H1 (cell line): ENCODE results near the gene MED17. TPM values are rescaled to one million over a fixed set of nuclear protein-coding genes. Genes with fewer than 3 reads are reported as not detected.

Experiments
- CTCF ChIA-PET: fragments of 300-600 bp; sonication (Branson Sonifier 250); formaldehyde crosslinking; loops from one replicate; lab custom pipeline; 2021; ENCODE audit not compliant: partially characterized antibody; lab: Charles Lee
- POLR2A ChIA-PET: fragments of 300-600 bp; sonication (Branson Sonifier 250); formaldehyde crosslinking; loops from one replicate; lab custom pipeline; 2021; ENCODE audit warnings: inconsistent platforms; ENCODE audit not compliant: partially characterized antibody; lab: Charles Lee
- DNase-seq, 2 experiments: peaks; one replicate each; pipeline versions ENCODE4 v3.0.0 to v3.0.0-alpha.2; 2010 to 2022; ENCODE audit warnings: low spot score in 2 of 2, low read depth in 1 of 2, mixed read lengths in 1 of 2
- FAIRE-seq: peaks from 2 replicates; lab custom pipeline; 2011; peaks lifted over from hg19 to GRCh38; lab: Jason Lieb, UNC
- H2AFZ ChIP-seq: 2 replicates; pipeline ENCODE4 v1.8.1; 2012; ENCODE audit warnings: low read length, inconsistent platforms
- H2AK5ac ChIP-seq: 2 replicates; pipeline ENCODE4 v1.6.1; 2013; ENCODE audit warnings: low read depth, low read length
- H2BK120ac ChIP-seq: replicated peaks from 2 replicates; pipeline ENCODE3; 2013; ENCODE audit warnings: low read depth, low read length, inconsistent platforms
- H2BK12ac ChIP-seq: 2 replicates; pipeline ENCODE4 v1.6.1; 2013; ENCODE audit warnings: low read depth, low read length
- H2BK15ac ChIP-seq: 2 replicates; pipeline ENCODE4 v1.6.1; 2013; ENCODE audit warnings: low read length
- H2BK20ac ChIP-seq: 2 replicates; pipeline ENCODE4 v1.6.1; 2013; ENCODE audit warnings: low read length
- H2BK5ac ChIP-seq: 2 replicates; pipeline ENCODE4 v1.6.1; 2013; ENCODE audit warnings: low read depth, low read length
- H3K14ac ChIP-seq: 2 replicates; pipeline ENCODE4 v1.6.1; 2013; ENCODE audit warnings: inconsistent platforms; ENCODE audit not compliant: insufficient read length
- H3K18ac ChIP-seq: 2 replicates; pipeline ENCODE4 v1.6.1; 2013; ENCODE audit warnings: low read length; ENCODE audit errors: extremely low read depth
- H3K23ac ChIP-seq: 2 replicates; pipeline ENCODE4 v1.6.1; 2013; ENCODE audit warnings: inconsistent platforms; ENCODE audit not compliant: insufficient read length
- H3K23me2 ChIP-seq: 2 replicates; pipeline ENCODE4 v1.6.1; 2013; ENCODE audit warnings: low read depth, low read length
- H3K27ac ChIP-seq: 2 replicates; pipeline ENCODE4 v1.6.1; 2011; ENCODE audit warnings: low read depth, low read length, inconsistent platforms
- H3K27me3 ChIP-seq, 4 experiments: replicated peaks in 1 of 4; 1 replicate in 1 of 4; 2 replicates in 3 of 4; pipeline versions ENCODE4 v1.6.1 to v1.8.1; 2011 to 2013; ENCODE audit warnings: low read length in 3 of 4, mild to moderate bottlenecking in 3 of 4, inconsistent platforms in 2 of 4, mixed read lengths in 2 of 4, moderate library complexity in 1 of 4; ENCODE audit not compliant: control insufficient read depth in 3 of 4, insufficient read depth in 3 of 4; ENCODE audit errors: extremely low read depth in 1 of 4
- H3K36me3 ChIP-seq, 4 experiments: 2 replicates each; pipeline versions ENCODE4 v1.6.1 to v1.8.1; 2011 to 2013; ENCODE audit warnings: mild to moderate bottlenecking in 4 of 4, low read length in 3 of 4, moderate library complexity in 2 of 4, control low read depth in 1 of 4, inconsistent platforms in 1 of 4; ENCODE audit not compliant: insufficient read depth in 4 of 4, control insufficient read depth in 2 of 4
- H3K4ac ChIP-seq: replicated peaks from 2 replicates; pipeline ENCODE3; 2013; ENCODE audit warnings: low read length, low read depth, mixed read lengths, inconsistent platforms; ENCODE audit not compliant: insufficient read length
- H3K4me1 ChIP-seq, 4 experiments: replicated peaks in 1 of 4; 1 replicate in 1 of 4; 2 replicates in 3 of 4; pipeline versions ENCODE4 v1.6.1 to v1.8.1; 2011 to 2013; ENCODE audit warnings: low read length in 3 of 4, inconsistent platforms in 2 of 4, mixed read lengths in 1 of 4; ENCODE audit not compliant: insufficient read depth in 4 of 4, control insufficient read depth in 3 of 4
- H3K4me2 ChIP-seq, 2 experiments: 2 replicates each; pipeline versions ENCODE4 v1.6.1 to v1.8.1; 2011 to 2013; ENCODE audit warnings: low read depth in 2 of 2, low read length in 2 of 2, control low read depth in 1 of 2, inconsistent platforms in 1 of 2, mild to moderate bottlenecking in 1 of 2; ENCODE audit not compliant: insufficient read depth in 1 of 2
- H3K4me3 ChIP-seq, 4 experiments: fragments of 200-600, 300-600 bp in 1 of 4; sonication (generic), shearing (Covaris generic), sonication (Bioruptor Twin) in 1 of 4; 2 replicates each; pipeline versions ENCODE4 v1.5.1 to v1.8.1; 2011 to 2016; ENCODE audit warnings: low read length in 4 of 4, low read depth in 3 of 4, control low read depth in 2 of 4, inconsistent platforms in 2 of 4, mild to moderate bottlenecking in 2 of 4, mixed read lengths in 1 of 4, moderate library complexity in 1 of 4; ENCODE audit not compliant: insufficient read depth in 2 of 4; ENCODE audit errors: extremely low read depth in 1 of 4
- H3K56ac ChIP-seq: replicated peaks from 2 replicates; pipeline ENCODE3; 2013; ENCODE audit warnings: low read depth, mild to moderate bottlenecking, mixed read lengths, low read length, inconsistent platforms; ENCODE audit not compliant: insufficient read length
- H3K79me1 ChIP-seq: 2 replicates; pipeline ENCODE4 v1.6.1; 2013; ENCODE audit warnings: low read depth, low read length, control low read depth
- H3K79me2 ChIP-seq, 2 experiments: 2 replicates each; pipeline versions ENCODE4 v1.6.1 to v1.8.1; 2012 to 2013; ENCODE audit warnings: low read length in 2 of 2, mild to moderate bottlenecking in 2 of 2, inconsistent platforms in 1 of 2; ENCODE audit not compliant: insufficient read depth in 2 of 2, control insufficient read depth in 1 of 2
- H3K9ac ChIP-seq, 4 experiments: replicated peaks in 1 of 4; 1 replicate in 1 of 4; 2 replicates in 3 of 4; pipeline versions ENCODE4 v1.6.1 to v1.8.1; 2011 to 2013; ENCODE audit warnings: low read depth in 3 of 4, low read length in 3 of 4, control low read depth in 2 of 4, mild to moderate bottlenecking in 2 of 4, moderate library complexity in 2 of 4, inconsistent platforms in 1 of 4; ENCODE audit errors: extremely low read depth in 1 of 4
- H3K9me3 ChIP-seq, 2 experiments: 2 replicates each; pipeline versions ENCODE4 v1.6.1 to v1.8.1; 2012 to 2013; ENCODE audit warnings: mild to moderate bottlenecking in 2 of 2, moderate library complexity in 2 of 2, control low read depth in 1 of 2, inconsistent platforms in 1 of 2, low read depth in 1 of 2, low read length in 1 of 2, mixed read lengths in 1 of 2; ENCODE audit not compliant: insufficient read depth in 2 of 2
- H4K20me1 ChIP-seq, 2 experiments: replicated peaks in 1 of 2; 2 replicates each; pipeline versions ENCODE3 to v1.8.1; 2011 to 2013; ENCODE audit warnings: inconsistent platforms in 2 of 2, low read length in 2 of 2, mild to moderate bottlenecking in 1 of 2; ENCODE audit not compliant: insufficient read depth in 2 of 2, control insufficient read depth in 1 of 2
- H4K5ac ChIP-seq: 2 replicates; pipeline ENCODE4 v1.6.1; 2013; ENCODE audit warnings: low read length, low read depth, mixed read lengths, inconsistent platforms; ENCODE audit not compliant: insufficient read length
- H4K8ac ChIP-seq: 2 replicates; pipeline ENCODE4 v1.8.0; 2013; ENCODE audit warnings: mild to moderate bottlenecking, moderate library complexity, low read length, inconsistent platforms; ENCODE audit not compliant: insufficient read depth; ENCODE audit errors: extremely low read depth
- H4K91ac ChIP-seq: replicated peaks from 2 replicates; pipeline ENCODE3; 2013; ENCODE audit warnings: low read length, mixed read lengths, inconsistent platforms; ENCODE audit not compliant: insufficient read length
- POLR2A ChIP-seq, 2 experiments: IDR thresholded peaks; 1 replicate in 1 of 2; 2 replicates in 1 of 2; pipeline ENCODE4 v1.6.1; 2011; ENCODE audit warnings: low read depth in 2 of 2, low read length in 2 of 2, mild to moderate bottlenecking in 2 of 2; ENCODE audit errors: control extremely low read depth in 1 of 2
- POU5F1 ChIP-seq: IDR thresholded peaks from 2 replicates; pipeline ENCODE4 v1.6.1; 2011; ENCODE audit warnings: low read depth, mild to moderate bottlenecking, low read length, moderate library complexity
- TCF12 ChIP-seq: IDR thresholded peaks from 2 replicates; pipeline ENCODE4 v1.6.1; 2011; ENCODE audit warnings: low read depth, mild to moderate bottlenecking, low read length
- WGBS, 2 experiments: shearing (Covaris generic) in 1 of 2; methylation state at CpG; one replicate each; pipeline versions ENCODE4 v1.1.6 to v1.1.7; 2013 to 2015; ENCODE audit warnings: low lambda C conversion rate in 2 of 2, mixed read lengths in 2 of 2, inconsistent platforms in 1 of 2, low coverage in 1 of 2, missing lambda C conversion rate in 1 of 2; ENCODE audit not compliant: insufficient replicate concordance in 2 of 2, insufficient coverage in 1 of 2, insufficient read length in 1 of 2; ENCODE audit errors: extremely low coverage in 1 of 2, missing lambda C conversion rate in 1 of 2; 5-methylcytosine and 5-hydroxymethylcytosine counted together
- polyA plus RNA-seq, 7 experiments: library from polyadenylated mRNA; depleted of rRNA in 3 of 7; stranded (reverse) in 5 of 7; unstranded in 2 of 7; fragments of >200 nt in 5 of 7; fragments of 200-250 nt in 2 of 7; gene quantifications; 1 replicate in 5 of 7; 2 replicates in 1 of 7; 4 replicates in 1 of 7; pipeline versions ENCODE4 v1.2.1 to v1.2.3, GENCODE V29; 2011 to 2013; ENCODE audit warnings: missing spikeins in 2 of 7, mixed read lengths in 2 of 7
- total RNA-seq: library from RNA; stranded (reverse); fragmentation: NEBNext Ultra II Directional; extraction: Animal tissue kit (Norgen Biotek cat#: 25700); gene quantifications from 2 replicates; pipeline ENCODE4 v1.2.1, GENCODE V29; 2021
- TF ChIP-seq, protein P1 (sequence below): IDR thresholded peaks from 2 replicates; pipeline ENCODE4 v1.6.1; 2012; ENCODE audit warnings: inconsistent platforms

MED17 gene
- total and polyA plus RNA-seq, 2 of the 8 experiments (the other 6 are each of a cell fraction or from before 2014, with no cell fraction given) = 8.8 to 33.7 TPM

GRCh38 chr11:93821617-93822016 lies 37.5 kb downstream of the MED17 start:
- Histone ChIP-seq H2BK5ac (no peak overlapping the region), H2BK120ac (no peak overlapping the region), H3K36me3 (no peaks in the 10 kb centered on the region), H3K79me1 (no peaks in the 10 kb centered on the region), H3K23me2 (no peaks in the 10 kb centered on the region), H4K20me1 (no peaks in the 10 kb centered on the region), H3K4ac (no peak overlapping the region), H4K8ac (no peak overlapping the region), H3K9ac (no peak overlapping the region), H3K27me3 (no peaks in the 10 kb centered on the region), H3K4me1 (peaks cover 3 to 15% (median 6%) of the 10 kb centered on the region in 4 experiments), H3K56ac (no peak overlapping the region), H2BK20ac (no peak overlapping the region), H3K14ac (no peak overlapping the region), H3K4me3 (no peak overlapping the region), H3K27ac (no peak overlapping the region), H2BK15ac (no peak overlapping the region), H4K5ac (no peak overlapping the region), H2AK5ac (no peak overlapping the region), H3K18ac (no peak overlapping the region), H3K23ac (no peak overlapping the region), H3K4me2 (no peak overlapping the region), H3K9me3 (no peaks in the 10 kb centered on the region), H3K79me2 (no peaks in the 10 kb centered on the region), H2BK12ac (no peak overlapping the region), H4K91ac (no peak overlapping the region), H2AFZ (no peak overlapping the region)
- DNase-seq (no peak), FAIRE-seq (no peak)
- CTCF ChIA-PET = interaction anchor here (1.0 kb wide), 1 partner anchor 32 kb away, joined by 3 read pairs; no protein-coding TSS in a partner anchor
- WGBS, 2 experiments = 78% methylated on average over 2 of the region's 2 CpGs; no CpG with 5 or more reads in 1 of the 2 experiments
- POLR2A ChIA-PET = no interaction called here
- TF ChIP-seq TCF12 (no peak), POU5F1 (no peak), POLR2A (IDR thresholded peaks at IDR 0.05; ENCODE audit: control extremely low read depth in 1 of 2, low read depth in 2 of 2, low read length in 2 of 2) (no peak)
- TF ChIP-seq, protein P1, sequence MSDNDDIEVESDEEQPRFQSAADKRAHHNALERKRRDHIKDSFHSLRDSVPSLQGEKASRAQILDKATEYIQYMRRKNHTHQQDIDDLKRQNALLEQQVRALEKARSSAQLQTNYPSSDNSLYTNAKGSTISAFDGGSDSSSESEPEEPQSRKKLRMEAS = no peak
